Tibial nerve (tissue), 3 donors: Measurements from ENCODE around the gene ROCK2.

Experiments used
- EP300 ChIP-seq, 2 donors: sonication (generic); formaldehyde crosslinking; IDR thresholded peaks; one replicate each; pipeline ENCODE4 v1.6.1; 2017; ENCODE audit warnings: antibody characterized with exemption in 2 of 2, mild to moderate bottlenecking in 1 of 2
- POLR2A ChIP-seq, 2 donors: fragments of 450-650 bp; IDR thresholded peaks; one replicate each; pipeline ENCODE4 v1.6.1; 2017; ENCODE audit warnings: antibody characterized with exemption in 2 of 2, mild to moderate bottlenecking in 2 of 2, moderate library complexity in 2 of 2

DNA sequence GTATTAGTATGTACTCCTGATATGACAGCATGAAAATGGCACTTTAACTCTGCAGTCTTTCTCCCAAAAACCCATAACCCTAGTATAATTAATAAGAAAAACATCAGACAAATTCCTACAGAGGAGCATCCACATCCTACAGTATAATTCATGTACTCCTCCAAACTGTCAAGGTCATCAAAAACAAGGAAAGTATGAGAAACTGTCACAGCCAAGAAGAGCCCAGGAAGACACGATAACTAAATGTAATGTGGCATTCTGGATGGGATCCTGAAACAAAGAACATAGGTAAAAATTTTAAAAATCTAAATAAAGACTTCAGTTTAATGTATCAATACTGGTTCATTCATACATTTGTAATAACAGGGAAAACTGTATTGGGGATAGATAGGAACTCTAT lies 100.9 kb downstream of the ROCK2 start:
- no peak for TF ChIP-seq POLR2A (IDR thresholded peaks at IDR 0.05)
- no peak for TF ChIP-seq EP300 (IDR thresholded peaks at IDR 0.05)
